Stimulated activated CD4-positive, alpha-beta T cell treated with anti-CD3 and anti-CD28 coated beads, TNF-alpha, amount 100 ng/mL, for 1 hour (primary cell): Measurements from ENCODE around the gene F2RL2.

Experiments used
- DNase-seq, 3 donors: peaks; one replicate each; pipeline ENCODE4 v3.0.0-alpha.2; 2020; ENCODE audit warnings: low read depth in 3 of 3, low spot score in 1 of 3

Gene F2RL2

GRCh38 chr5:76622973-76623596 is at the start of gene F2RL2:
TSS of gene F2RL2 (minus strand) at chr5:76623403. CDS start at chr5:76623230, 173 bp downstream.
- no peak for DNase-seq

GRCh38 chr5:76672242-76672641 is 49.0 kb upstream of the F2RL2 start:
- no peak for DNase-seq

DNA sequence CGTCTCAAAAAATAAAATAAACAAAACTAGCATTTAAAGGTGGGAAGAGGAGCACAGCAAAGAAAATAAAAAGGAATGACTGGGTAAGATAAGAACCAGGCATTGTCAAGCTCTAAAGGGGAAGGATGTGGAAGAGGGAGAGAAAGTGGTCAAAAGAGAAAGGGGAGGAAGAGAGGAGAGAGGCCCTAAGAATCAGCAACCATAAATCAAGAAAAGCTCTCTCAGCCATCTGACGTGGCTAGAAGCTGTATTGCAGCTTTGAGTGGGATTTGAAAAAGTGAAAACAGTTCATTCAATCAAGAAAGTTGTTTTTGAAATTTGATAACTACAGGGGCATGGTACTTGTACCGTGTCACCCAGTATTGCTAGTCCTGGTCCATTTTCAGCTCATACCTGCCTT is 47.3 kb upstream of the F2RL2 start:
- no peak for DNase-seq

DNA sequence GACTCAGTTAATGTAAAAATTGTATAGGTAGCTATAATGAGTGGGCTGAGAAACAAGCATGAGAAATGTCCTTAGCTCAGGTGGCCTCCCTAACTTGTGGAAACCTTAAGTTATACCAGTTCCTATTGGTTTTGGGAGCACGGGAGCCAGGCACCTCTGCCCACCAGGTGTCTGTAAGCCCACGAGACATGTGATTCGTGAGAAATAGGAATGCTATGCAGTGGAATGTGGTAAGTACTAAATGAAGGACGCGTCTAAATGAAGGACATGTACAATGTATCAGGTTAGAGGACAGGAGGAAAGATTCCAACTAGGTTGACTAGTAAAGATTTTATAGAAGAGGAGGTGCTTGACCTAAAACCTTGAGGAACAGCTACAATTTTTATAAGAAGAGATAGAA is 46.0 kb upstream of the F2RL2 start:
- no peak for DNase-seq

GRCh38 chr5:76667495-76667894 is 44.3 kb upstream of the F2RL2 start:
- DNase-seq = no peak

DNA sequence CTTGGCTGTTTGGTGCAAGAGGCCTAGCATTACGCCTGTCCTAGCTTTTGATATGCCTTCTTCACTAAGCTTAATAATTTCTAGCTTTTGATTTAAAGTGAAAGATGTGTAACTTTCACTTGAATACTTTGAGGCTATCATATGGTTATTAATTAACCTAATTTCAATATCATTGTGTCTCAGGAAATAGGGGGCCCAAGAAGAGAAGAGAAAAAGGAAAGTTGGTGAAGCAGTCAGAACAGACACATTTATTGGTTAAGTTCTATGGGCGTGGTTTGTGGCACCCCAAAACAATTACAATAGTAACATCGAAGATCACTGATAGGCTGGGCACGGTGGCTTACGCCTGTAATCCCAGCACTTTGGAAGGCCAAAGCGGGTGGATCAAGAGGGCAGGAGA is 40.9 kb upstream of the F2RL2 start:
- no peak for DNase-seq

DNA sequence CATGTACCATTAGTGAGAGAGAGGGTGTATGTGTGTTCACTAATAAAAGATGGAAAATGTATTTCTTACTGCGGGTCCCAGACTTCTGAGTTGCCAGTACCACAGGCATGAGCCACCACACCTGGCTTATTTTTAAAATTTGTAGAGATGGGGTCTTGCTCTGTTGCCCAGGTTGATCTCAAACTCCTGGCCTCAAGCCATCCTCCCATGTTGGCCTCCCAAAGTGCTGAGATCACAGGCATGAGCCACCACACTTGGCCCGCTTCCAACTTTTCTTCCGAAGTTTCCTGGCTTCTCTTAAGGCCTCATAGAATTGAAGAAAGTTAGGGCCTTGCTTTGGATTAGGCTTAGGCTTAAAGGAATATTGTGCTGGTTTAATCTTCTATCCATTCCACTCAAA is 40.4 kb upstream of the F2RL2 start:
- DNase-seq = no peak

DNA sequence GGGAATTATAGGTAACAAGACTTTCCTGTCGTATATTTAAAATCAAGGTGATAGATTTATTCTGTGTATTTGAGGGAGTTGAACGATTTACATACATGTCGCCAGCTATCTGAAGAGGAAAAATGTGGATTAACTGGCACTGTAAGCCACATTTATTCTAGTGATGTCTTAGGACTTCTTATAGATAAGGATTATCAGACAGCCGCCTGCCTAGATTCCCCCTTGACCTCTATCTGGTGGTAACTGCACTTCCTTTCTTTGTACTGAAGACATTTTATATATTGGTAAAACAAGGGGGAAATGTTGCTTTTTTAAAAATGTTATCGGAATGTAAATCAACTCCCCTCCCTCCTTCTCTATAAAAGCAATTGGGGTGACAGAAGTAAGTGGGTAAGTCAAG is 39.3 kb upstream of the F2RL2 start:
- no peak for DNase-seq

DNA sequence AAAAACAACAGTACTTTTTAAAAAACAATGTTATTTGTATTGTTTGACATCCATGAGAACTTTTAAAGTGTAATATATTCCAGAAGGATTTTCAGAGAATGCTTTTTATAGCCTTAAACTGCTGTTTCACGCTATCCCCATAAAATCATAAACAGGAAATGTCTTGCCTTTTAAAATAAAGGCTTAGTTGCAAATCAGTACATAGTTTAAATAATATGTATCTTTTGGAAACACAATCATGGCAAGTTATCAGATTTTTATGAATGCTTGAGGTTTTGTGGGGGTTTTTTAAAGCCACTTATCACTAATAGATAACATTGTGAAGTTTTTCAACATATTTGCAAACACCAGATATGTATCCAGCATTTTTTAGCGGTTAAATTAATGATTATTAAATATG is 37.2 kb upstream of the F2RL2 start:
- DNase-seq = no peak

DNA sequence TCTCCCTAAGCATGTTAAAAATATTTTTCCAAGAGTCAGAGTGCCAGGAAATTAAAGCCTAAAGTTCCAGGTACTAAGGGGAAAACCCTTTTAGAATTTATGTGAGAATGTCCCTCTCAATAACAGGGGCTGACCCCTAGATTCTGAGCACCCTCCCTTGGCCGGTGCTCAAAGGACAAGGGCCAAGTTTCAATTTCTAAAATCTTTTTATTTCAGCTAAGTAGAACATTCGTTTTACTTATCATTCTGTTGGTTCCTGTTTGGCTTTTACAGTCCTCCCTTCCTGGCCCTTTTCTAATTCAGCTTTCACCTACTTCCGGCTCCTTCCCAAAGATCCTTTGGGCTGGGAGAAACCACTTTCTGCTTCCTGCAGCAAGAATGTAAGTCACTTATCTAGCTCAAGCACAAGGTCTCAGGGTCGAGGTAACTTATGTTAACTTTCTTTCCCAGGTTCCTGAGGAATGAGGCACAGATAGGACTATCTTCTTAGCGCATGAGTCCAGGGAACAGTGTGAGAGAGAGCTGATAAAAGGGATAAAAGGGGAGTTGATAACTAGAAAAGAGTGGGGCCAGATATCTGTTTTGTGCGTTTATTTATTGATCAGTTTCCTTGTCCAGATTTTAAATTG is 34.6 kb upstream of the F2RL2 start:
- DNase-seq = no peak

DNA sequence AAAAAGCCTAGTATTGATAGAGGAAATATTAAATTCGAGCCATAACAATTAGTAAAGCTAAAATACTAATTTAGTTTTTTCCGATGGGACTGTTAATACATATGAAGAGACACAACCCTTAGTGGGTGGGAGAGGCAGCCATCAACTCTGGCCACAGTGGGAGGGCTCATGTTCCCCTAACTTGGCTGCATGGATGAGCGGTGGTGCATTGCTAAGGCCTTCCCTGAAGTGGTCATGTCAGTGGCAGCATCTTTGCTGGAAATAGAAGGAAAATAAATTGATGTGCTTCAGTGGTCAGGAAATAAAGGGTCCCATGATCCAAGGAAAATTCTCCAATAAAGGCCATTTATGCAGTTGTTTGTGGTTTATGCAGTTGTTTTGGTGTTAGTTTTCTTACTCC is 33.9 kb upstream of the F2RL2 start:
- no peak for DNase-seq

DNA sequence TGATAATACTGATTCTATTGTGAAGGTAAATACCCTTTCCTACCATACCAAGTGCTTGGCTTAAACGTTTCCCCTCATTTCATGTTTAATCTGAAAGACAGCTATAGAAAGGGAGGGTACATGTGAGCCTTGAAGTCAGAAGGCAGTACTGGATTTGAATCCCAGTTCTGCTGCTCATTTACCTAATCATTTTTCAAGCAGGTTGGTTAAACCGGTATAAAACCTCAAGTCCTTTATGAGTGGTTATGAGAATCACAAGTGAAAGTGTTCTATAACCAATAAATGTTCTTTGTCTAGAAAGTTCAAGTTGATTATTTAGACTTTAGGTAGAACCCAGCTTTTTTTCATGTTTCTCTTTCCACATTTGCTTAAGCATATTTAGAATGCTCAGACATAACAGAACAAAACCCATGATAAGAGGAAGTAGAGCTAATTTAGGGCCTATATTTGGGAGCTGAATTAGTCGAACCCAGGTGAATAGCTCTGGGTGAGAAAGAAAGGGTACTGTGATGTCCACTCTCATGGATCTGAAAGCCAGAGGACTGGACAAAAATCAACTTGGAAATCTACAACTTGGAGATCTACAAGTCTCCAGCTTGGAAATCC is 29.7 kb upstream of the F2RL2 start:
- no peak for DNase-seq

DNA sequence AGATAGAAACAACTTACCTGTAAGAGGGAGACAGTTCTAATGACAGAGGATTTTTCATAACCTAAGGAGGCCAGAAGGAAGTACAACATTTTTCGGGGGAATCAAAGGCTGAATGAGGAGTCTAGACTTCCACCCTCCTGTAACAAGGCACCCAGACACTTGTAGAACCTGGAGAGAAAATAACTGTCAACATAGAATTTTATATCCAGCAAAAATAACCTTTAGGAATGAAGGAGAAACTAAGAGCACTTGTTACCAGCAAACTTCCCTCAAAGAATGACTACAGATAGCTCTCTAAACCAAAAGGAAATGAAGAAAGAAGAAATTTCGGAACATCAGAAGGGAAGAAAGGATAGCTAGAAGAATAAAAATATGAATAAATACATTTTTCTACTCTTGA is 25.9 kb upstream of the F2RL2 start:
- DNase-seq = no peak

- DNase-seq = no peak
These were observed 20.2 kb upstream of the F2RL2 start for GRCh38 chr5:76643371-76643770.

- no peak for DNase-seq
These were observed 19.3 kb upstream of the F2RL2 start for GRCh38 chr5:76642390-76643040.

GRCh38 chr5:76641514-76642120 is 18.4 kb upstream of the F2RL2 start:
- DNase-seq = peak; percentile 13 to 30 (median 13)

- no peak for DNase-seq
These were observed 15.3 kb upstream of the F2RL2 start for GRCh38 chr5:76638479-76638878.

DNA sequence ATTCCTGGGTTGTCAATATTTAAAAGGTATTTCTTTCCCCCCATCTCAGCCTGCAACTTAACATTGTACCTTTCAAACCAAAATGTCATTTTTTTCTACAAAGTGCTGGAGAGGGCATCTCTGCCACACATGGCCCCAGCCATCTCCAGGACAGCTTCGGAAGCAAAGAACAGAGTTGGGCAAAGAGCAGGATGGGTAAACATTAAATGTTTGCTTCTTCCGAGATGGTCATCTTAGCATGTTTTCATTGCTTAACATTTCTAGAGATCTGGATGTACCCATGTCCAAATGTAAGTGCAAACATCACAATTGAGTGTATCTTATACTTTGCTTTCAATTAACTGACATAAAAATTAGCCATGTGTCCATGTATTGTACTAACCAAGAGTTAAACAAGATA is 14.3 kb upstream of the F2RL2 start:
- DNase-seq = no peak

GRCh38 chr5:76634661-76635060 is 11.5 kb upstream of the F2RL2 start:
- no peak for DNase-seq

- no peak for DNase-seq
These were observed 3.5 kb upstream of the F2RL2 start for GRCh38 chr5:76626738-76627137.

- DNase-seq = no peak
These were observed 2.0 kb upstream of the F2RL2 start for GRCh38 chr5:76625087-76625815.
